Neural progenitor cell (in vitro differentiated cells): Measurements from ENCODE around the gene SIGLEC1.

Experiments
- CTCF ChIP-seq: fragments of 200-600 bp; sonication (generic); IDR thresholded peaks from 2 replicates; pipeline ENCODE4 v1.5.1; 2017; ENCODE audit warnings: antibody characterized with exemption, mild to moderate bottlenecking
- EZH2 ChIP-seq: fragments of 200-600 bp; sonication (generic); IDR thresholded peaks from 2 replicates; pipeline ENCODE4 v1.6.1; 2017; ENCODE audit warnings: antibody characterized with exemption, mild to moderate bottlenecking, moderate library complexity

GRCh38 chr20:3728876-3729275 lies 16.5 kb upstream of the SIGLEC1 start:
- TF ChIP-seq CTCF, result no peak
- no peak for TF ChIP-seq EZH2
